ENCODE results near the gene SPPL2C. TPM values are rescaled to one million over a fixed set of nuclear protein-coding genes. Genes with fewer than 3 reads are reported as not detected.

SPPL2C gene
- polyA plus RNA-seq, 4 donors, result not detected

- FAIRE-seq (no peak), DNase-seq (no peak)
- Histone ChIP-seq H3K27me3 (ENCODE audit: control insufficient read depth in 3 of 3, insufficient read depth in 3 of 3, low read length in 3 of 3) (no peaks in the 10 kb centered on the region), H3K9me3 (ENCODE audit: control insufficient read depth in 2 of 2, insufficient read depth in 1 of 2, low read depth in 1 of 2, low read length in 1 of 2) (no peaks in the 10 kb centered on the region), H3K4me1 (ENCODE audit: control insufficient read depth in 3 of 3, insufficient read depth in 2 of 3, low read depth in 1 of 3, low read length in 2 of 3) (peaks cover 0 to 12% (median 0%) of the 10 kb centered on the region in 3 donors), H3K4me3 (ENCODE audit: low read depth in 1 of 3, low read length in 3 of 3) (no peak overlapping the region), H3K27ac (ENCODE audit: low read depth in 1 of 3, low read length in 2 of 3) (no peak overlapping the region), H3K36me3 (ENCODE audit: control insufficient read depth in 3 of 3, insufficient read depth in 2 of 3, low read depth in 1 of 3, low read length in 3 of 3) (no peaks in the 10 kb centered on the region)
- WGBS, 3 donors, result 68 to 71% (median 70%) methylated on average over 14 of the region's 14 CpGs
Observed at GRCh38 chr17:45869676-45870341, 25.1 kb downstream of the SPPL2C start.

DNA sequence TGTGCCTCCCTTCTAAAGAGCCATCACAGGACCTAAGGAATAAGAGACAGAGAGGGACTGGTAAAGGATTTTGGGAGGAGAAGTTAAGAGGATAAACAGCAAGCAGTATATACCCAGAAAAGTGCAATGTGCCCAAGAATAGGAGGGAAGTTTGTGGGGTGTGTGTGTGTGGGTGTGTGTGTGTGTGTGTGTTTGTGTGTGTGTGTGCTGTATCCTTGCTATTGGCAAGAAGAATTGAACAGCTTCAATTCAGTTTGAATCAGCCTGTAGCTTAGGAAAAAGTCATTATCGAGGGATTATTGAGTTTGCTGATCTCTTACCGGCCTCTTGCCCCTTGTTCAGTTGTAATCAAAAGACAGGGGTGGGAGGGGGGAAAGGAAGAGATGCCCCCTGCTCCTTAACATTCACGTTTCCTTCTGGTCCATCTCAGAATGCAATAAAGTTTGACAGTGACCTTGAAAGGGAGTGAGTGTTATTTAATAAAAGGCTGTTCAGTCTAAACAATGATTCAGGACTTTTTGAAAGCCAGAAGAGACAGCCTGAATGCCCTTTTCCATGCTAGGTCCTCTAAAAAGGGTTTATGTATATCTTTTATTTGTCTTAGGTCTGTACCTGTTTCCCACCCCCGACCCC is 25.8 kb downstream of the SPPL2C start:
- WGBS, 3 donors, result 11 to 32% (median 27%) methylated on average over 4 of the region's 4 CpGs
- FAIRE-seq, result no peak

GRCh38 chr17:45871718-45872117 is 27.0 kb downstream of the SPPL2C start:
- 53 to 76% (median 60%) methylated on average over 5 of the region's 5 CpGs for WGBS, 3 donors
- no peaks in the 10 kb centered on the region for H3K9me3 ChIP-seq (ENCODE audit: control insufficient read depth in 2 of 2, insufficient read depth in 1 of 2, low read depth in 1 of 2, low read length in 1 of 2)
- H3K27me3 ChIP-seq (ENCODE audit: control insufficient read depth in 3 of 3, insufficient read depth in 3 of 3, low read length in 3 of 3), result peaks cover 0 to 3% (median 0%) of the 10 kb centered on the region in 3 donors
- no peak for FAIRE-seq
- no peak overlapping the region for H3K27ac ChIP-seq (ENCODE audit: low read depth in 1 of 3, low read length in 2 of 3)
- DNase-seq, result no peak
- H3K4me3 ChIP-seq (ENCODE audit: low read depth in 1 of 3, low read length in 3 of 3), result no peak overlapping the region
- no peaks in the 10 kb centered on the region for H3K36me3 ChIP-seq (ENCODE audit: control insufficient read depth in 3 of 3, insufficient read depth in 2 of 3, low read depth in 1 of 3, low read length in 3 of 3)
- no peaks in the 10 kb centered on the region for H3K4me1 ChIP-seq (ENCODE audit: control insufficient read depth in 3 of 3, insufficient read depth in 2 of 3, low read depth in 1 of 3, low read length in 2 of 3)

More for the DNA sequence above, 25.8 kb downstream of the SPPL2C start:
- peaks cover 0 to 6% (median 0%) of the 10 kb centered on the region in 3 donors for H3K4me1 ChIP-seq (ENCODE audit: control insufficient read depth in 3 of 3, insufficient read depth in 2 of 3, low read depth in 1 of 3, low read length in 2 of 3)
- H3K36me3 ChIP-seq (ENCODE audit: control insufficient read depth in 3 of 3, insufficient read depth in 2 of 3, low read depth in 1 of 3, low read length in 3 of 3), result no peaks in the 10 kb centered on the region
- no peak overlapping the region for H3K27ac ChIP-seq (ENCODE audit: low read depth in 1 of 3, low read length in 2 of 3)
- no peak overlapping the region for H3K4me3 ChIP-seq (ENCODE audit: low read depth in 1 of 3, low read length in 3 of 3)
- DNase-seq, result no peak
- no peaks in the 10 kb centered on the region for H3K9me3 ChIP-seq (ENCODE audit: control insufficient read depth in 2 of 2, insufficient read depth in 1 of 2, low read depth in 1 of 2, low read length in 1 of 2)
- no peaks in the 10 kb centered on the region for H3K27me3 ChIP-seq (ENCODE audit: control insufficient read depth in 3 of 3, insufficient read depth in 3 of 3, low read length in 3 of 3)

DNA sequence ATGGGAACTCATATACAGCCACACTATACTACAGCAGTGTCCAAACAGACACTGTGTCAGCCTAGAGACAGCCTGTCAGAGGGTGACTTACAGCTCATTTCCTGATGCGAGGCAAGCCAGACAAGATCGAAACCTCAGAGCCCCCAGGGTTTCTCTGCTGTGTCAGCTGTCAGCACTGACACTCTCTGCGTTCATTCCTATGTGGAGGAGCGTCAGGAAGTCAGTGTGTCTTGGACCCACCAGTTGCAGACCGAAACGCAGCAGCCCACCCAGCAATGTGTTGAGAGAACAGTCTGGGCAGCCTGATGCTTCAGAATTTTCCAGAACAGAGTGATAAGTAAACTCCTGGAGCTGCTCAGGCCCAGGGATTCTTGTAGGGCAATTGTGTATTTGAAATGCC is 29.0 kb downstream of the SPPL2C start:
- WGBS, 3 donors, result 18 to 45% (median 45%) methylated on average over 6 of the region's 6 CpGs
- DNase-seq (no peak), FAIRE-seq (no peak)
- H3K4me1 ChIP-seq (ENCODE audit: control insufficient read depth in 3 of 3, insufficient read depth in 2 of 3, low read depth in 1 of 3, low read length in 2 of 3), result no peaks in the 10 kb centered on the region
- peaks cover 0 to 4% of the 10 kb centered on the region in 2 donors for H3K9me3 ChIP-seq (ENCODE audit: control insufficient read depth in 2 of 2, insufficient read depth in 1 of 2, low read depth in 1 of 2, low read length in 1 of 2)
- H3K4me3 ChIP-seq (ENCODE audit: low read depth in 1 of 3, low read length in 3 of 3), result no peak overlapping the region
- H3K36me3 ChIP-seq (ENCODE audit: control insufficient read depth in 3 of 3, insufficient read depth in 2 of 3, low read depth in 1 of 3, low read length in 3 of 3), result no peaks in the 10 kb centered on the region
- no peak overlapping the region for H3K27ac ChIP-seq (ENCODE audit: low read depth in 1 of 3, low read length in 2 of 3)
- peaks cover 0 to 3% (median 0%) of the 10 kb centered on the region in 3 donors for H3K27me3 ChIP-seq (ENCODE audit: control insufficient read depth in 3 of 3, insufficient read depth in 3 of 3, low read length in 3 of 3)

- 54 to 66% (median 61%) methylated on average over 3 of the region's 3 CpGs for WGBS, 3 donors
- no peak for DNase-seq
- no peak for FAIRE-seq
- H3K27me3 ChIP-seq (ENCODE audit: control insufficient read depth in 3 of 3, insufficient read depth in 3 of 3, low read length in 3 of 3), result peaks cover 0 to 3% (median 0%) of the 10 kb centered on the region in 3 donors
- H3K36me3 ChIP-seq (ENCODE audit: control insufficient read depth in 3 of 3, insufficient read depth in 2 of 3, low read depth in 1 of 3, low read length in 3 of 3), result no peaks in the 10 kb centered on the region
- H3K4me1 ChIP-seq (ENCODE audit: control insufficient read depth in 3 of 3, insufficient read depth in 2 of 3, low read depth in 1 of 3, low read length in 2 of 3), result no peaks in the 10 kb centered on the region
- no peak overlapping the region for H3K4me3 ChIP-seq (ENCODE audit: low read depth in 1 of 3, low read length in 3 of 3)
- H3K9me3 ChIP-seq (ENCODE audit: control insufficient read depth in 2 of 2, insufficient read depth in 1 of 2, low read depth in 1 of 2, low read length in 1 of 2), result peaks cover 0 to 4% of the 10 kb centered on the region in 2 donors
- no peak overlapping the region for H3K27ac ChIP-seq (ENCODE audit: low read depth in 1 of 3, low read length in 2 of 3)
Observed at GRCh38 chr17:45874151-45874550, 29.5 kb downstream of the SPPL2C start.

GRCh38 chr17:45876539-45876938 is 31.9 kb downstream of the SPPL2C start:
- peaks cover 0 to 3% (median 0%) of the 10 kb centered on the region in 3 donors for H3K27me3 ChIP-seq (ENCODE audit: control insufficient read depth in 3 of 3, insufficient read depth in 3 of 3, low read length in 3 of 3)
- WGBS, 3 donors, result 67 to 81% (median 70%) methylated on average over 3 of the region's 3 CpGs
- H3K27ac ChIP-seq (ENCODE audit: low read depth in 1 of 3, low read length in 2 of 3), result no peak overlapping the region
- no peaks in the 10 kb centered on the region for H3K4me1 ChIP-seq (ENCODE audit: control insufficient read depth in 3 of 3, insufficient read depth in 2 of 3, low read depth in 1 of 3, low read length in 2 of 3)
- H3K9me3 ChIP-seq (ENCODE audit: control insufficient read depth in 2 of 2, insufficient read depth in 1 of 2, low read depth in 1 of 2, low read length in 1 of 2), result peaks cover 0 to 4% of the 10 kb centered on the region in 2 donors
- no peak overlapping the region for H3K4me3 ChIP-seq (ENCODE audit: low read depth in 1 of 3, low read length in 3 of 3)
- DNase-seq (no peak), FAIRE-seq (no peak)
- no peaks in the 10 kb centered on the region for H3K36me3 ChIP-seq (ENCODE audit: control insufficient read depth in 3 of 3, insufficient read depth in 2 of 3, low read depth in 1 of 3, low read length in 3 of 3)

DNA sequence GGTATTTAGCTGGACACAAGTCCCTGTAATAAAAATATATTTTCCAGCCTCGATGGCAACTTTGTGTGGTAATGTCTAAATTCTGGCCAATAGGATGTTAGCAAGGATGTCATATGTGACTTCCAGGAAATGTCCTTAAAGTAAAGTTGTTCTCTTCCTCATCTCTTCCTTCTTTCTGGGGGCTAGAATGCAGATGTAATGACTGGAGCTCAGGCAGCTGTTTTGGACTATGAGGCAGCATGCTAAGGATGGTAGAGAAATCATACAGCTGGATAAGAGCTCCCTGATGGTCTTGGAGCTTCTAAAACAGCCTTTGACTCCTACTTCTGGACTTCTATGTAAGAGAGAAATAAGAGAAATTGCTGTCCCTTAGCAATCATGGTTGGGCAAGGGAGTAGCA is 32.8 kb downstream of the SPPL2C start:
- no peak for FAIRE-seq

GRCh38 chr17:45883063-45883462 is 38.4 kb downstream of the SPPL2C start:
- Histone ChIP-seq H3K36me3 (ENCODE audit: control insufficient read depth in 3 of 3, insufficient read depth in 2 of 3, low read depth in 1 of 3, low read length in 3 of 3) (no peaks in the 10 kb centered on the region), H3K27ac (ENCODE audit: low read depth in 1 of 3, low read length in 2 of 3) (no peak overlapping the region), H3K9me3 (ENCODE audit: control insufficient read depth in 2 of 2, insufficient read depth in 1 of 2, low read depth in 1 of 2, low read length in 1 of 2) (no peaks in the 10 kb centered on the region), H3K4me3 (ENCODE audit: low read depth in 1 of 3, low read length in 3 of 3) (no peak overlapping the region), H3K27me3 (ENCODE audit: control insufficient read depth in 3 of 3, insufficient read depth in 3 of 3, low read length in 3 of 3) (peaks cover 0 to 7% (median 0%) of the 10 kb centered on the region in 3 donors), H3K4me1 (ENCODE audit: control insufficient read depth in 3 of 3, insufficient read depth in 2 of 3, low read depth in 1 of 3, low read length in 2 of 3) (no peaks in the 10 kb centered on the region)
- FAIRE-seq, result no peak
- 89 to 94% (median 91%) methylated on average over 2 of the region's 2 CpGs for WGBS, 3 donors
- no peak for DNase-seq

More for the DNA sequence above, 32.8 kb downstream of the SPPL2C start:
- Histone ChIP-seq H3K36me3 (ENCODE audit: control insufficient read depth in 3 of 3, insufficient read depth in 2 of 3, low read depth in 1 of 3, low read length in 3 of 3) (no peaks in the 10 kb centered on the region), H3K4me1 (ENCODE audit: control insufficient read depth in 3 of 3, insufficient read depth in 2 of 3, low read depth in 1 of 3, low read length in 2 of 3) (no peaks in the 10 kb centered on the region), H3K9me3 (ENCODE audit: control insufficient read depth in 2 of 2, insufficient read depth in 1 of 2, low read depth in 1 of 2, low read length in 1 of 2) (peaks cover 0 to 4% of the 10 kb centered on the region in 2 donors), H3K27ac (ENCODE audit: low read depth in 1 of 3, low read length in 2 of 3) (no peak overlapping the region), H3K27me3 (ENCODE audit: control insufficient read depth in 3 of 3, insufficient read depth in 3 of 3, low read length in 3 of 3) (peaks cover 0 to 3% (median 0%) of the 10 kb centered on the region in 3 donors), H3K4me3 (ENCODE audit: low read depth in 1 of 3, low read length in 3 of 3) (no peak overlapping the region)
- WGBS, 3 donors, result 48 to 79% (median 53%) methylated on average over 1 of the region's 1 CpG
- no peak for DNase-seq
